OCI-LY1 (cell line): ENCODE data around the gene EPHA4.

ENCODE experiments used
- H2AFZ ChIP-seq: fragments of 200-600 bp; sonication (generic), shearing (Covaris generic); 2 replicates; pipeline ENCODE4 v1.6.0; 2014; ENCODE audit warnings: antibody characterized with exemption, mild to moderate bottlenecking, low read length
- H3F3A ChIP-seq: fragments of 200-600 bp; sonication (generic), shearing (Covaris generic); 2 replicates; pipeline ENCODE4 v1.6.0; 2014; ENCODE audit warnings: mild to moderate bottlenecking, antibody characterized with exemption, low read length, moderate library complexity; ENCODE audit not compliant: insufficient read depth
- H3K27ac ChIP-seq: fragments of 200-600 bp; sonication (generic); 2 replicates; pipeline ENCODE4 v1.5.1; 2014; ENCODE audit warnings: low read length, mixed run types, mild to moderate bottlenecking, low read depth; ENCODE audit not compliant: poor library complexity, severe bottlenecking
- H3K27me3 ChIP-seq: fragments of 200-600 bp; sonication (generic); 2 replicates; pipeline ENCODE4 v1.6.0; 2014; ENCODE audit warnings: antibody characterized with exemption, mild to moderate bottlenecking, low read length, moderate library complexity; ENCODE audit not compliant: insufficient read depth
- H3K36me3 ChIP-seq: fragments of 200-600 bp; sonication (generic); 2 replicates; pipeline ENCODE4 v1.6.1; 2014; ENCODE audit warnings: mild to moderate bottlenecking, antibody characterized with exemption, low read length, moderate library complexity, mixed read lengths; ENCODE audit not compliant: insufficient read depth
- H3K4me1 ChIP-seq: fragments of 200-600 bp; sonication (generic); 2 replicates; pipeline ENCODE4 v1.5.1; 2014; ENCODE audit warnings: mild to moderate bottlenecking, low read length, moderate library complexity; ENCODE audit not compliant: insufficient read depth, severe bottlenecking
- H3K4me2 ChIP-seq: fragments of 200-600 bp; sonication (generic), shearing (Covaris generic); 2 replicates; pipeline ENCODE4 v1.6.1; 2014; ENCODE audit warnings: low read length
- H3K4me3 ChIP-seq: fragments of 200-600 bp; sonication (generic); 2 replicates; pipeline ENCODE4 v1.5.1; 2014; ENCODE audit warnings: low read length, low read depth, mild to moderate bottlenecking, mixed read lengths; ENCODE audit not compliant: poor library complexity, severe bottlenecking
- H3K79me2 ChIP-seq: fragments of 200-600 bp; shearing (Covaris generic); 2 replicates; pipeline ENCODE4 v1.6.1; 2016; ENCODE audit warnings: mixed run types, low read length, mixed read lengths; ENCODE audit not compliant: insufficient read depth
- H3K9ac ChIP-seq: fragments of 200-600 bp; sonication (generic), shearing (Covaris generic); 2 replicates; pipeline ENCODE4 v1.6.1; 2014; ENCODE audit warnings: mild to moderate bottlenecking, low read length, mixed read lengths
- H3K9me2 ChIP-seq: fragments of 200-600 bp; sonication (generic), shearing (Covaris generic); 2 replicates; pipeline ENCODE4 v1.6.1; 2014; ENCODE audit warnings: low read depth, mild to moderate bottlenecking, low read length, mixed read lengths
- H3K9me3 ChIP-seq: fragments of 200-600 bp; shearing (Covaris generic); 2 replicates; pipeline ENCODE4 v1.6.1; 2014; ENCODE audit warnings: low read length, mixed read lengths
- H4K20me1 ChIP-seq: fragments of 200-600 bp; sonication (generic), shearing (Covaris generic); 2 replicates; pipeline ENCODE4 v1.6.0; 2016; ENCODE audit warnings: mild to moderate bottlenecking, low read length; ENCODE audit not compliant: insufficient read depth
- CTCF ChIP-seq: fragments of 200-600 bp; sonication (generic), shearing (Covaris generic); IDR thresholded peaks from 2 replicates; pipeline ENCODE4 v1.5.1; 2017; ENCODE audit warnings: mild to moderate bottlenecking, antibody characterized with exemption, low read length, moderate library complexity, mixed read lengths
- EZH2 ChIP-seq: fragments of 200-600 bp; sonication (generic), shearing (Covaris generic); IDR thresholded peaks from 2 replicates; pipeline ENCODE4 v1.8.0; 2017; ENCODE audit warnings: borderline replicate concordance, mixed run types, mild to moderate bottlenecking, antibody characterized with exemption, low read length, moderate library complexity, mixed read lengths

Gene EPHA4

GRCh38 chr2:221482666-221483455 lies 89.2 kb downstream of the EPHA4 start:
- no peaks in the 10 kb centered on the region for H3F3A ChIP-seq
- H3K4me2 ChIP-seq, result no peak overlapping the region
- H4K20me1 ChIP-seq, result no peaks in the 10 kb centered on the region
- no peak for TF ChIP-seq CTCF
- TF ChIP-seq EZH2, result no peak
- no peaks in the 10 kb centered on the region for H3K36me3 ChIP-seq
- no peak overlapping the region for H3K9ac ChIP-seq
- no peak overlapping the region for H3K4me3 ChIP-seq
- H3K9me2 ChIP-seq, result no peaks in the 10 kb centered on the region
- H2AFZ ChIP-seq, result no peak overlapping the region
- no peaks in the 10 kb centered on the region for H3K4me1 ChIP-seq
- H3K27ac ChIP-seq, result no peak overlapping the region
- H3K9me3 ChIP-seq, result no peaks in the 10 kb centered on the region
- H3K79me2 ChIP-seq, result no peaks in the 10 kb centered on the region
- H3K27me3 ChIP-seq, result no peaks in the 10 kb centered on the region

DNA sequence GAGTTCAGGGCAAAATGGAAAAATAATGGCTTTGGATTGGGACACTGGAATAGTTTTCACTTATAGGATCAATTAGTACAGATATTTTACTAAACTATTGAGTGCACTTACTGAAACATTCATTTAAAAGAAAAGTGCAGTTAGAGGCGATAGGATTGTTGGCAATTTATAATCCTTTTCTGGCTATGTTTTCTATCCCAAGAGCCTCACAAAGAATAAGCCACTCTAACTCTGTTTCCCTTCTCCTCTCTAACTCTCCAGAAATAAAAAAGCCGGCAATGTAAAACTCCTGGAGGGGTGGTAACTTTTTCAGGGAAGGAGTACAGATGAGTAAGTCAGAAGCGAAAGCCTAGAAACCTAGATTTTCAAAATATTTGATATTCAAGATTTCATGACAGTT lies 91.3 kb downstream of the EPHA4 start:
- Histone ChIP-seq H3K4me3 (no peak overlapping the region), H4K20me1 (no peaks in the 10 kb centered on the region), H3F3A (no peaks in the 10 kb centered on the region), H3K4me1 (no peaks in the 10 kb centered on the region), H3K79me2 (no peaks in the 10 kb centered on the region), H3K9me2 (no peaks in the 10 kb centered on the region), H3K9ac (no peak overlapping the region), H3K4me2 (no peak overlapping the region), H3K36me3 (no peaks in the 10 kb centered on the region), H3K27me3 (no peaks in the 10 kb centered on the region), H3K9me3 (no peaks in the 10 kb centered on the region), H3K27ac (no peak overlapping the region), H2AFZ (no peak overlapping the region)
- TF ChIP-seq CTCF, result no peak

GRCh38 chr2:221480163-221480562 lies 91.9 kb downstream of the EPHA4 start:
- Histone ChIP-seq H2AFZ (no peak overlapping the region), H3K27ac (no peak overlapping the region), H3K27me3 (no peaks in the 10 kb centered on the region), H3F3A (no peaks in the 10 kb centered on the region), H3K4me3 (no peak overlapping the region), H3K36me3 (no peaks in the 10 kb centered on the region), H3K9me2 (no peaks in the 10 kb centered on the region), H3K9me3 (no peaks in the 10 kb centered on the region), H3K79me2 (no peaks in the 10 kb centered on the region), H3K9ac (no peak overlapping the region), H4K20me1 (no peaks in the 10 kb centered on the region), H3K4me1 (no peaks in the 10 kb centered on the region), H3K4me2 (no peak overlapping the region)
- TF ChIP-seq EZH2 (no peak), CTCF (no peak)
